ENCODE results near the gene ENPP1. TPM values are rescaled to one million over a fixed set of nuclear protein-coding genes. Genes with fewer than 3 reads are reported as not detected.

ENPP1 gene
- total RNA-seq, 1 experiment from 2014 or later: 5.3 TPM

Other genes starting within 250 kb of the ENPP1 start
- not detected in 2 replicates for gene ARG1, start 234.8 kb upstream of the ENPP1 start, total RNA-seq (2014; rRNA removed; shearing (Covaris generic))
- 20.1 and 21.6 TPM in 2 replicates for gene MED23, start 179.8 kb upstream of the ENPP1 start, total RNA-seq (2014; rRNA removed; shearing (Covaris generic))
- gene ENPP3, start 170.7 kb upstream of the ENPP1 start, total RNA-seq (2014; rRNA removed; shearing (Covaris generic)): not detected in 2 replicates
- 0.06 TPM in 1 of 2 replicates, not detected in the other for gene OR2A4, start 106.6 kb upstream of the ENPP1 start, total RNA-seq (2014; rRNA removed; shearing (Covaris generic))
- gene CTAGE9, start 97.0 kb upstream of the ENPP1 start, total RNA-seq (2014; rRNA removed; shearing (Covaris generic)): not detected in 2 replicates
- gene CCN2, start 143.4 kb downstream of the ENPP1 start, total RNA-seq (2014; rRNA removed; shearing (Covaris generic)): 82.6 and 86.6 TPM in 2 replicates